ENCODE data around the gene TMPRSS6. TPM values are rescaled to one million over a fixed set of nuclear protein-coding genes. Genes with fewer than 3 reads are reported as not detected.
A peak's percentile ranks its signal among the peaks of the same experiment; 100 is the strongest.

Gene TMPRSS6
- total RNA-seq, 1 experiment from 2014 or later: not detected

DNA sequence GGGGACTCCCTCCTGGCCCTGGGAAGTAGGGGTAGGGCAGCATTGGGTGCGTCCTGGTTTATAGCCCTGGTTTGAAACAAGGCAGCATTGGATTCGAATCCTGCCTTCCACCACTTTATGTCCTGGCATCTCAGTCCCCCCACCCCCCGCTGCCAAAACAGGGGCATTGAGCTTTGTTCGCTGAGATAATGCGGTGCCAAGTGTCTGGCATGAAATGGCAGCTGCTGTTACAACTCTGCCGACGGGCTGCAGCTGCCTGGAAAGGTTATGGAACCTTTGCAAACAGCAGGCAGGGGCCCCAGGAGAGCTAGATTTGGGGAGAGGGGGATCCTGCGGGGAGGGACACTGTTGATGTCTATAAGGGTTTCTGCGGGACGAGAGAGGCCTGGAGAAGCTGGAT, 92.2 kb downstream of the TMPRSS6 start:
- no peak for DNase-seq (ENCODE audit: unreplicated experiment)
- Mint-ChIP-seq H3K9me3 (ENCODE audit: unreplicated experiment) (no peaks in the 10 kb centered on the region), H3K4me3 (ENCODE audit: unreplicated experiment) (peak overlapping the region; percentile 33), H3K4me1 (ENCODE audit: insufficient read depth, unreplicated experiment) (peaks cover 22% of the 10 kb centered on the region), H3K27ac (ENCODE audit: low read depth, unreplicated experiment) (no peak overlapping the region), H3K36me3 (ENCODE audit: insufficient read depth, unreplicated experiment) (no peaks in the 10 kb centered on the region), H3K27me3 (ENCODE audit: insufficient read depth, unreplicated experiment) (no peaks in the 10 kb centered on the region)
- intact Hi-C loops (cut with micrococcal nuclease): no loop called here
- ChIA-PET POLR2A (interaction anchor here (0.5 to 2.9 kb wide), 3 partner anchors 12 to 359 kb away, joined by 3 to 10 read pairs (median 3); no protein-coding TSS in a partner anchor), CTCF (interaction anchor here (0.7 to 1.2 kb wide), 2 partner anchors 25 to 243 kb away, joined by 3 to 4 read pairs; no protein-coding TSS in a partner anchor)
- TF ChIP-seq, protein P1, sequence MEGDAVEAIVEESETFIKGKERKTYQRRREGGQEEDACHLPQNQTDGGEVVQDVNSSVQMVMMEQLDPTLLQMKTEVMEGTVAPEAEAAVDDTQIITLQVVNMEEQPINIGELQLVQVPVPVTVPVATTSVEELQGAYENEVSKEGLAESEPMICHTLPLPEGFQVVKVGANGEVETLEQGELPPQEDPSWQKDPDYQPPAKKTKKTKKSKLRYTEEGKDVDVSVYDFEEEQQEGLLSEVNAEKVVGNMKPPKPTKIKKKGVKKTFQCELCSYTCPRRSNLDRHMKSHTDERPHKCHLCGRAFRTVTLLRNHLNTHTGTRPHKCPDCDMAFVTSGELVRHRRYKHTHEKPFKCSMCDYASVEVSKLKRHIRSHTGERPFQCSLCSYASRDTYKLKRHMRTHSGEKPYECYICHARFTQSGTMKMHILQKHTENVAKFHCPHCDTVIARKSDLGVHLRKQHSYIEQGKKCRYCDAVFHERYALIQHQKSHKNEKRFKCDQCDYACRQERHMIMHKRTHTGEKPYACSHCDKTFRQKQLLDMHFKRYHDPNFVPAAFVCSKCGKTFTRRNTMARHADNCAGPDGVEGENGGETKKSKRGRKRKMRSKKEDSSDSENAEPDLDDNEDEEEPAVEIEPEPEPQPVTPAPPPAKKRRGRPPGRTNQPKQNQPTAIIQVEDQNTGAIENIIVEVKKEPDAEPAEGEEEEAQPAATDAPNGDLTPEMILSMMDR (IDR thresholded peaks at IDR 0.05; ENCODE audit: unreplicated experiment): no peak
- BruUV-seq (replicated peaks): no TSS peak

DNA sequence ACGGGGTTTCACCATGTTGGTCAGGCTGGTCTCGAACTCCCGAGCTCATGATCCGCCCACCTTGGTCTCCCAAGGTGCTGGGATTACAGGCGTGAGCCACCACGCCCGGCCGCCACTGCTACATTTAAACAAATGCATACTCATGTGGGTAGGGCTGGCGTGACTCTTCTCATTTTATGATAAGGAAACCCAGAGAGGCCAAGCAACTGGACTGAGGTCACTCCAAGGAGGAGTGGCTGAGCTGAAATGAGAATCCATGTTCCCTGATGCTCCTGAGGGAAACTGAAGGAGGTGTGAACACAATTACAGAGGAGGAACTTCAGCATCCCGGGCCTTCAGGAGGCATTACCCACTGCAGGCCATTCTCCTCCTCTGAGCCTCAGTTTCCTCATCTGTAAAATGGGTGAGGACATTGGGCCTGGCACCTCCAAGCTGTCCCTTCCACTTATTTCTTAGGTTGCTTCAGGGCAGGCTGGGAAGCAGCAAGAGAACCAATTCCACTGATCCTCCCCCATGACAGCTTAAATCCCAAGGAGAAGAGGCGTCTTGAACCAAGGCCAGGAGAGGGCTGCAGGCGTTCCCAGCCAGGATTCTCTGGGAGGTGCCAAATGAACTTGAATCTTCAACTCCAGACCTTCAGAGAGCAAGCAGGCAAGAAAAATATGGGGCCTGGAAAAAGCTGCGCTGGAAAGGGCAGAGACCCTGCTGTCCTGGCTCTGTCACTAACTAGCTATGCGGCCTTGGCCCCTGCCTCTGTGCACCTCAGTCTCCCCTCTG, 93.2 kb downstream of the TMPRSS6 start:
- no peak for DNase-seq (ENCODE audit: unreplicated experiment)
- TF ChIP-seq, protein P1 (IDR thresholded peaks at IDR 0.05; ENCODE audit: unreplicated experiment): no peak
- H3K9me3 Mint-ChIP-seq (ENCODE audit: unreplicated experiment): no peaks in the 10 kb centered on the region
- intact Hi-C loops (cut with micrococcal nuclease): no loop called here
- H3K27ac Mint-ChIP-seq (ENCODE audit: low read depth, unreplicated experiment): no peak overlapping the region
- POLR2A ChIA-PET: interaction anchor here (0.6 to 0.7 kb wide), 2 partner anchors 11 to 502 kb away, joined by 3 to 4 read pairs; no protein-coding TSS in a partner anchor
- H3K4me3 Mint-ChIP-seq (ENCODE audit: unreplicated experiment): no peak overlapping the region
- no TSS peak for BruUV-seq (replicated peaks)
- no peaks in the 10 kb centered on the region for H3K27me3 Mint-ChIP-seq (ENCODE audit: insufficient read depth, unreplicated experiment)
- CTCF ChIA-PET: interaction anchor here (0.6 to 1.2 kb wide), 4 partner anchors 12 to 530 kb away, joined by 3 to 4 read pairs (median 4); no protein-coding TSS in a partner anchor
- H3K4me1 Mint-ChIP-seq (ENCODE audit: insufficient read depth, unreplicated experiment): peaks cover 15% of the 10 kb centered on the region
- H3K36me3 Mint-ChIP-seq (ENCODE audit: insufficient read depth, unreplicated experiment): no peaks in the 10 kb centered on the region

DNA sequence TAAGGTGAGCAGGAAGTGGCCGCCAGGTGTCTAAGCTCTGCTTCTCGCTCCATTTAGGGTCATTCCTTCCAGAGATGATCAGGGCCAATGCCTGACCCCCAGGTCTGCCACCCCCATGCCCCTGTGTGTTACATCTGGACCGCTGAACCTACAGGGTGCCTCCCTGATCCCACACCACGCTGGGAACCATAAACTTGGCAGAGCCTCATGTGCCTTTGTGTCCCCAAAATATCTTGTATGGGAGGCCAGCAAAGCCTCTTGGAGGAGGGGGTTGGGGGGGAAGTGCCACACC, 94.0 kb downstream of the TMPRSS6 start:
- TF ChIP-seq, protein P1 (IDR thresholded peaks at IDR 0.05; ENCODE audit: unreplicated experiment): no peak
- Mint-ChIP-seq H3K27me3 (ENCODE audit: insufficient read depth, unreplicated experiment) (no peaks in the 10 kb centered on the region), H3K4me3 (ENCODE audit: unreplicated experiment) (no peak overlapping the region), H3K36me3 (ENCODE audit: insufficient read depth, unreplicated experiment) (peaks cover 2% of the 10 kb centered on the region), H3K27ac (ENCODE audit: low read depth, unreplicated experiment) (no peak overlapping the region), H3K4me1 (ENCODE audit: insufficient read depth, unreplicated experiment) (peaks cover 15% of the 10 kb centered on the region), H3K9me3 (ENCODE audit: unreplicated experiment) (no peaks in the 10 kb centered on the region)
- DNase-seq (ENCODE audit: unreplicated experiment): no peak
- ChIA-PET CTCF (interaction anchor here (0.6 kb wide), 1 partner anchor 11 kb away, joined by 3 read pairs; no protein-coding TSS in a partner anchor), POLR2A (interaction anchor here (0.6 kb wide), 1 partner anchor 10 kb away, joined by 4 read pairs; no protein-coding TSS in a partner anchor)
- intact Hi-C loops (cut with micrococcal nuclease): no loop called here
- BruUV-seq (replicated peaks): no TSS peak

Other genes with a start within 250 kb of the TMPRSS6 start
- not detected in 2 replicates for gene NCF4, start 248.7 kb downstream of the TMPRSS6 start, total RNA-seq (2022)
- gene CSF2RB, start 196.1 kb downstream of the TMPRSS6 start, total RNA-seq (2022): not detected in 2 replicates
- 16.2 and 16.4 TPM in 2 replicates for gene TST, start 90.3 kb downstream of the TMPRSS6 start, total RNA-seq (2022)
- gene MPST, start 90.0 kb downstream of the TMPRSS6 start, total RNA-seq (2022): 40.7 and 51.2 TPM in 2 replicates
- gene KCTD17, start 58.0 kb downstream of the TMPRSS6 start, total RNA-seq (2022): 11.7 and 12.8 TPM in 2 replicates
- not detected in 2 replicates for gene IL2RB, start 40.2 kb upstream of the TMPRSS6 start, total RNA-seq (2022)
- gene C1QTNF6, start 78.5 kb upstream of the TMPRSS6 start, total RNA-seq (2022): 6.6 and 11.6 TPM in 2 replicates
- gene SSTR3, start 102.8 kb upstream of the TMPRSS6 start, total RNA-seq (2022): not detected in 2 replicates
- 42.4 and 52.6 TPM in 2 replicates for gene RAC2, start 134.6 kb upstream of the TMPRSS6 start, total RNA-seq (2022)
- 0.22 TPM in 1 of 2 replicates, not detected in the other for gene CYTH4, start 172.8 kb upstream of the TMPRSS6 start, total RNA-seq (2022)

Data from MCF 10A (cell line).